ENCODE data around the gene TCFL5.

Gene TCFL5

DNA sequence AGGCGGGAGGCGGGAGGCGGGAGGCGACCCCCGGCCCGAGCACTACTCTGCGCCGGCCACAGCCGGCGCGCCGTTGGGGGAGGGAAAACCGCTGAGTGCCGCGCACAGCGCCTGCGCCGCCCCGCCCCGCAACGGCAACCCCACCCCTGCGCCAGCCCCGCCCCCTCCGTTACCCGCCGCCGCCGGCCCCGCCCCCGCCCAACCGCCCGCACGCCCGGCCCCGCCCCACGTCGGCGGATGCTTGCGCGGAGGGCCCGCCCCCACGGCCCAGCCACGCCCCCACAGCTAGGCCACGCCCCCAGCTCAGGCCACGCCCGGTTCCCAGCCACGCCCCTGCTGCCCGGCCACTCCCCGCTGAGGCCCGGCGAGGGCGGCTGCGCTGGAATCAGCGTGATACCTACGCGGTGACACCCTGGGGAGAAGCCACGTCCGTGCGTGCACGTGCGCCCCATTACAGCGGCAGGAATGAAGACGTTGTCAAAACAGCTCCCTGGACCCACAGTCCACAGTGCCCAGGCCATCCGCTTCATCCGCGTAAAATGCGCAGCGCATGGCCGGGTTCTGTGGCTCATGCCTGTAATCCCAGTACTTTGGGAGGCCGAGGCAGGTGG is at the start of gene TCFL5:
Gene TCFL5 (minus strand): TSS at position 97 of the 611 bp plus-strand sequence. CDS start 152 bp downstream, outside the sequence.
- DNase-seq (ENCODE audit: low read depth in 2 of 2), result peak; percentile 95

DNA sequence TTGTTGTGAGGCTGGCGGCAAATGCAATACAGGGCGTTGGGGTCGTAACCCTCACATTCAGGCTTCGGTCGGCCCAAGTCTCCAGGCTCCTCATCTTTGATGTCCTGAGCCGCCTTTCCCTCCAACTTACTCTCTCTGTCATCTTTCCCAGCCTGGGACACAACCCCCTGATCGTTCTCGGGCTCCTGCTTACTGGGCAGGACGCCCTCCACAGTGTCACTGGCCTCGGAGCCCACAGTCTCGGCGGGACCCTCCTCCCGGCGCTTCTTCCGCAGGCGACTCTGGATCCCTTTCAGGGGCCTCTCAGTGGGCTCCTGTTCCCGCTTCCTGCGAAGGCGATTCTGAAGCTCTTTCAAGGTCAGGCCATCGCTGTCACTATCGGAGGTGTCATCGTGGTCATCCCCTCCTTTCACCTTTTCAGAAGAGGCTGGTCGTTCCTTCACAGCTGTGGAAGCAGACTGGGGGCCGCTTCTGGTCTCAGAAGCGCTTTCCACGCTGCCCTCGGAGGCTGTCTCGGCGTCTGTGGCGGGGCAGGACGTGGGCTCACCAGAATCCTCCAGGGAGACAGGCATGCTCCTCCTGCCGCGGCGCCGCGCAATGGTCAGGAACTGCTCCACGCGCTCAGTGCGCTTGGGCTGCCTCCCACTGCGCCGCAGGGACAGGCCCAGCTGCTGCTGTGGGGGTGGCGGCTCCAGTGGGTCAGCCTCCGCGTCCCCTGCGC is 49.3 kb upstream of the TCFL5 start:
- no peak for DNase-seq (ENCODE audit: low read depth in 2 of 2)

DNA sequence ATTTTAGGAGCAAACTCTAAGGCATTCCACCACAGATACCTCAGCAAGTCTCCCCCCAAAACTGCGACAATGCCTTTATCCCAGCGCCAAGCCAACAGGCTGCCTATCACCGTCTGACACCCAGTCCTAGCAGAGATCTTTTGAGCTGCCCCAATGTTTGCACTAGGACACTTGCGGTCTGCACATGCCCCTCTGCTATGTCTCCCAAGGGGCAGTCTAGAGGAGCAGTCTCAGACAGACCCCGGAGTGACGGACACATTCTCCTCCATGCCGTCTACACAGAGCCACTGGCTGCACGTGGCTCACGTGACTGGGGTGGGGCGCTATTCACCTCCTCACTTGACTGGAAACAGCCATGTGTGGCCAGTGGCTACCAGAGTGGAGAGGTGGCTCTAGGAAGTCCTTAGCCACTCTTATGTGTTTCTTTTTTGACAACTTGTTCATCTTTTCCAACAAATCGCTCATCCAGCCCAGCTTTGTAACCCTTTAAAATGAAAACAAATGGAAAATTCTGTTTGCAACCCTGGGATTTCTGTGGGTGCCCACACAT is 48.7 kb upstream of the TCFL5 start:
- no peak for DNase-seq (ENCODE audit: low read depth in 2 of 2)

DNA sequence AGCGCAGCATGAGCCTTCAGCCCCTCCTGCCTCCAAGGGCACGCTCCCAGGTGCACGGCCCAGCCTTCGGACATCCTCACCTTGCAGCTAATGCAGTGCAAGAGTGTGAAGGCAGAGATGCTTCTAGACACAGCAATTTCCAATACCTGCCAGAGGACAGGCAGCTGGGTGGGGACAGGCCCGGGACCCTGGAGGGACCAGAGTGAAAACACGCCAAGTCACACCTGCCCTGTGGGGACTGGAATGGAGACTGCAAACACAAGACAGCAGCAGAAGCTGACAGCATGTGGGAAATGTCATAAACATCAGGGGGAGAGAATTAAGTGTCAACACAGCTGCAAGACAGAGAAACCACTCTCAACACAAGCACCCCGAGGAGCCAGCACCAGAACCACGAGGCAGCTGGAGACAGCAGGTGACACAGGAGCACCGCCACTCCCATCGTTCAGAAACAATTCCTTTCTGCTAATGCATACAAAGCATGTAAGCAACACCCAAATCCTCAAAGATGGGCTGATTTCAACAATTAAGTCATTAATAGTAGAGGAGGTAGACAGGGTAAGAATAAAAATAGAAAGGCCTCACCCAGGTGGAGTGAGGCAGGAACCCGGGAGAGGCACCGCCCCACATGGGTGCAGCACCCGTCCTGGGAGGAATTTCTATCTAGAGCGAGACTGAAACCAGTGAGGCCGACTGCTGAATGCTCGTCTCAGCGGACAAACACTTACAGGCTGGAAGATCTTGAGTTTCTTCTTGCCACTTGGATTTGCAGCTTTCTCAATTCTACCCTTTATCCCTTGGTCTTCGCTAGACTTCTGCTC is 47.6 kb upstream of the TCFL5 start:
- DNase-seq (ENCODE audit: low read depth in 2 of 2), result no peak

DNA sequence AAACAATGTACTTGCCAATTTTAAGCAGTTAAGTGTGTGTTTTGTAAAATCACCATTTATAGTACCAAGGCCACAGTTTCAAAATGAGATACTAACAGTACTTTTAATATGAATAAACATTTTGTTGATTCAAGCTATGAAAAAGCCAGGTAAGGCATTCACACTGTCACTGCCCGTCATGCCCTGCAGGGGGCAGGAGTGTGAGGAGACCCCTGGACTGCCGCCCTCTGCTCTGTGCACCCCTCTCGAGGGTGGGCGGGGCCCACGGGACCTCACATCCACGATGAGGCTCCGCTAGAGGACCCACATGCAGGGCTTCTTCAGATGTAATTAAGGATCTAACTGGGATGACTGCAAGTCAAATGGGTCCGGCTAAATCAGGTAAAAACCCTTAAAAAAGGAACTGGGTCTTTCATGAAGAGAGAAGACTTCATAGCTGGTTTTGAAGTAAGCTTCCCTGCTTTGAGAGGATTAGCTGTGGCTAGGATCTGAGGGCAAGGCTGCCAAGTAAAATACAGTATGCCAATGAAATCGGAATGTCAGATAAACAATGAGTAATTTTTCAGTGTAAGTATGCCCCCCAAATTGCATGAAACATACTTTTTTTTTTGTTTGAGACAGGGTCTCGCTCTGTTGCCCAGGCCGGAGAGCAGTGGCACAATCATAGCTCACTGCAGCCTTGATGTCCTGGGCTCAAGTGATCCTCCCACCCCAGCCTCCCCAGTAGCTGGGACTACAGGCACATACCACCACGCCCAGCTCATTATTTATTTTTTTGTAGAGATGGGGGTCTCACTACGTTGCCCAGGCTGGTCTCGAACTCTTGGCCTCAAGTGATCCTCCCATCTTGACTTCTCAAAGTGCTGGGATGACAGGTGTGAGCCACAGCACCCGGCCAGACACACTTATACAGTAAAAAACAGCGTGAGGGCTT is 46.0 kb upstream of the TCFL5 start:
- DNase-seq (ENCODE audit: low read depth in 2 of 2), result no peak

DNA sequence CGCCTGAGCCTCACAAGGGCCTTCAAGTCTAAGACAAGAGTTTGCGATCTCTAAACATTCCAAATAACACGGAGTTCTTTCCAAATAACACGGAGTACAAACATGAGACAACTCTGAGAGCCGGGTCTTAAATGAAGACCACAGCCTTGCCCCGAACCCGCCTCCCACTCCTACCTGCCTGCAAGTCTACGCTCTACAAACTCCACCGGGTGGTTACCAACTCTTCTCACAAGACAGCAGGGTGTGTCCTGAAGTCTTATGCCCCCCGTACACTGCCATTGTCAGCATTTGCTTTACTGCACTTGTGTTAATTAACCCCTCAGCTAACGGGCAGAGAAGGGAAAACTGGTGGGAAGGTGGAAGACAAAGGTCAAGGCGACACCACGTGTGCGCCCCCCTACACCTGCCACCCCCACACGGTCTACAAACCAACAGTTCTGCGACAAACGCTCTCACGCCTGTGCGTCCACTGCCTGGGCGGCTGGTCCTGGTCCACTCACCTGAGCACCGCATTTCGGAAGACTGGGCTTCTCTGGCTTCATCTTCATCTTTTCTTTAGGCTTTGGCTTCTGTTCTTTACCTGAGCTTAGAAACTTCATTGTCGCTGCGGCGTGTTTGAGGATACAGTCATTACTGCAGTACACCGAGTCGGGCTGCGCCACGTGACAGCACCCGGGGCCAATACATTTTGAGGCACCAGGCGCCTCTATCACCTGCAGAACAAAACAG is 45.2 kb upstream of the TCFL5 start:
- DNase-seq (ENCODE audit: low read depth in 2 of 2), result no peak

DNA sequence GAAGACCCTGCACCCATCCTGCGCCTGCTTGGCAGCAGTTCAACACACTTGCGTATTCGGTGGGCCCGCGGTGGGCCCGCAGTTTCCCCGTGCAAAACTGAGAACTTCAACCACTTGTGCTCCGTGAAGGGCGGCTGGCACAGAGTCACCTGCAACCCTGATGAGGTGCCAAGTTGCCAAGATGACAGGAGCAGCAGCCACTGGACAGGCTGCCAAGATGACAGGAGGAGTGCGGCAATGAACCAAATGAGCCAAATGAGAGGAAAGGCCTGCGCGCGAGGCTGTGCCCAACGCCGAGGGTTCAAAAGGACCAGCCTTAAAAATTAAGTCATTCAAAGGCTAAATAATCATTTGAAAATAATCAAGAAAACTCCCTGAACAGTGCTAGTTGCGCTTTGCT is 44.6 kb upstream of the TCFL5 start:
- DNase-seq (ENCODE audit: low read depth in 2 of 2), result no peak

DNA sequence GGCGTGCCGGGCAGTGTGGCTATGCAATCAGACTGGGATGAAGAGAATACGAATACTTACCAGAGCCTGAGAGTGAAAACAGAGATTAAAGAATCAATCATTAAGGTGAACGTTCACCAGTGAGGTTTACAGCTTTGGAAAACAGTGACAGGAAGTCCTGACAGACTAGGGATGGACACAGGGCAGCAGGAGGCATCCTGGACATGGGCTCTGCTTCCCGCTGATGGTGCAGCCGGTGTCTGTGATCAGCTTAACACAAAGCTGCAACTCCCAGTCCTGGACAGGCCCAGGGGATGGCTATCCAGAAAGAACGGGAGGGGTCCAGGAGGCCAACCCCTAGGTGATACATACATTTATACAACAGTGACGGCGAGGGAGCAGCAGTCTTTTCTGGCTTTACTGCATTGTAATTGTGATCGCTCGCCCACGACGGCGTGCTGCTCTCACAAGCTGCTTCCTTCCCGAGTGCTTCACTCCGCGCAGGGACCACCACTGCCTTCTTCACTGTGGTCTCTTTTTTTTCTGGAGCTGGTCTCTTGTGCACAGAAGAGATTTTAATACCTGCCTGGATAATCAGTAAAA is 44.0 kb upstream of the TCFL5 start:
- DNase-seq (ENCODE audit: low read depth in 2 of 2), result no peak

DNA sequence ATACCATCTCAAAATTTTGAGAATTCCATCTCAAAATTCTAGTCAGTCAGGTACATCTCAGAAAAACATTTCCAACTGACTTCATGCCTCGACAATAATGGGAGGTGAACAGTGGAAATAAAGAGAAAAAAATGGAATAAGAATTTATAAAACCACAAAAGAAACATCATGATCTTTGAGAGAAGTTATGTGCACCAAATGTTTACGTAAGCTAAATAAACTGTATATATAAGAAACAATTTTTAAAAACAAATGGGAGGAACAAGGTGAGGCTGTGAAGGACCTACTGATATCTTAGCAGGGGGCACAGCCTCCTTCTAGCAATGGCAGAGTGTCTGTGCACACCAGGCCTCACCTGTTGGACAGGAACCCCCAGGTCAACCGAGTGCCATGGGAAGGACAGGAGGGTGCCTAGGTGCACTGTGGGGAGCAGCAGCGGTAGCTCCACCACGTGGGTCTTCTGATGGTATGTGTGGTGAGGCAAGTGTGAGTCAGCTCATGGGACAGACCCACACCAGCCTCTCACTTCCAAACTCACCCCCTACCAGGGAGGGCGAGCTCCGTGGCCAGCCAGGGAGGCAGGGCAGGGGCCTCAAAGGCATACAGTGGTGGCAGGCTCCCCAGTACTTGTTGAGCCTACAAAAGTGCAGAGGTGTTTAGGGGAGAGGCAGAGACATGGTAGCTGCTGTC is 41.4 kb upstream of the TCFL5 start:
- DNase-seq (ENCODE audit: low read depth in 2 of 2), result no peak

DNA sequence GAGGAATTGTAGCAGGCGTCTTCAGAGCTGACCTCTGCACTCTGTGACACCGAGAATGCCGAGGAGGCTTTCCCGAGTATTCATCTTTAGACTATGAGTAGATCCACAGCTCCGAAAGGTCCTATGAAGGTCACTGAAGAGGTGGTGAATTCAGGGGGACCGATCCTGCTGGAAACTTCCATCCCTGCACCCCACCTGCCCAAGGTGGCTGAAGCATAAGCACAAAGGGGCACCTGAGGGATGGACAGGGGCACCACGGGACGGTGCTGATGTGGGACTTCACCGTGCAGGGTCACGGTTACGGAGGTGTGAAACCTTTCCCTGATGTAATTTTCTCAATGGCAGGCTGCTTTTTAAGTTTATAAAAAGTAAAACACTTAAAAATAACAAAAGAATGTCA is 40.3 kb upstream of the TCFL5 start:
- DNase-seq (ENCODE audit: low read depth in 2 of 2), result no peak

DNA sequence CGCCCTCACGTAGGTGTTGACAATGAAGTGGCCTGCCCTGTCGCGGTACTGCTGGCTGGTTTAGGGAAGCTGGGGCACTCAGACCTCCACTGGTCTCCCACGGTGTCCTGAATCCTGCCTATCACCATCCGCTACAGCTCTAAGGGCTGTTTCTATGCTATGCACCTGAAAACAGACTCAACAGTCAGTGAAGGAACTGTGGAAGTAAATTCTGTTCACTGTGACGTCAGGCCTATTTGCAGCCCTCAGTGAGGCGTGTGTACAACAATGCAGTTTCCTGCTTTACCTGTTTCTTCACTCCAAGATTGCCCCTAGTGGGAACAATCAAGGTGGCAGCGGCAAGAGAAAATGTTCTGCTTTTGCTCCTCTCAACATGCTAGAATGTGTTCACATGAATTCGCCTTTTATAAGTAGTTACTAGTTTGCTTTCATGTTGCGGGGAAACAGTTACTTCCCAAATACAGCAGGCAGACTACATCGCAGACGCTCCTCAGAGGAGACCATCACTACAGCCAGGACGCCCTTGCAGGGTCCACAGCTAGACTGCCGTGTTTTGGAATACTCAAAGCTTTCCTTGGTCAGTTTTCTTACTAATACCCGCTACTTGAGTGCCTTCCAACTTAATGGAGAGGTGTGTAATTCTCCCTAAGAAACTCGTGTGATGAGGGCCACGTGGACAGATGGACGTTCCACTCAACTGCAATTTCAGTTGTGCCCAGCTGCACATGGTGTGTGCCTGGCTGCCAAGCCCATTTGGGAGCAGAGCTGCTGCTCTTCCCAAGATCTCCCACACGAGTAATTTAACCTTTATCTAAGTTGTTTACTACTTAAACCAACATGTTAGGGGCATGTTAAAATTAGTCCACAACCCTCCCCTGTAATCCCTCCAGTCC is 39.3 kb upstream of the TCFL5 start:
- no peak for DNase-seq (ENCODE audit: low read depth in 2 of 2)

DNA sequence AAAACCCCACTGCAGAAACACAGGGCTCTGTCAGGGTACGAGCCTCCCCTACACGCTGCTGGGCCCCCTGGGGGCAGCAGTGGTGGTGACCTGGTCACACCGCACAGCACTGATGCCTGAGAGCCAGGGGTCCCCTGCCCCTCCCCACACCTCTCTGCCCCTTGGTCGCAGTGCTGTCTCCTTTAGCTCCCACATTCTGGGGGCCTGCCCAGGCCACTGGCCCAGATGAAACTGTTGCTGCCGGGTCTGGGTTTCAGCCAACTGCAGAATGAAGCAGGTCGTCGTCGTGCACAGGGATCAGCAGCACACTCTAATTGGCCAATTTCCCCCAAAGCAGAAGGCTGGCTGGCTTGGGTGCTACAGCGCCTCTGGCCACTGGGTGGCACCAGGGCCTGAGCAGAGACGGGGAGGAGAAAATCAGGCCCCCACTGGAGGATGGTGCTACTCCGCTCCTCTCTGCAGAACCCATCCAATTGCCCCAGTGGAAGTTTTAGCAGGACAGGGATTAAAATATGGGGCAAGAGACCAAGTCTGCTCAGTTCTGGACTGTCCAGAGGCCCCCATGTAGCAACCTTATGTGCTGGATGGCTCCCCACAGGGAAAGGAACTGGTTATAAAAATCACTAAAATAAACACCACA is 38.5 kb upstream of the TCFL5 start:
- peak; percentile 61 to 64 for DNase-seq (ENCODE audit: low read depth in 2 of 2)

DNA sequence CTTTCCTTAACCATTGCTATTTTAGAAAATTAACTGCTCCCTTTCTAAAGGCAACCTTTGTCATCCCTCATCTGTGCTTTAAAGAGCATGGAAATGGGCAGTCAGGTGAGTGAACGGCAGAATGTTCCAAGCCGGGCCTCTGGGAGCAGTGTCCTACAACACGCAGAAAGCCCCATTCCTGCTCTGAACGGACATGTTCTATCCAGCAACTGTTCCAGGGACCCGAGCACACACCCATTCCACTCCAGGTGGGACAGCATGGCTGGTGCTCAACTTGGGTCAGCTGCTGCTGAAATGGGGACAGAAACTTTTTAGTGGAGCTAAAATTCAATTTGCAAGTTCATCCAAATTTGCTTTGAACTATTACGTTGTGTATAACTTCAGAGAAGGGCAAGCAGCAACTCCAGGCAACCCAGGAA is 38.0 kb upstream of the TCFL5 start:
- no peak for DNase-seq (ENCODE audit: low read depth in 2 of 2)

DNA sequence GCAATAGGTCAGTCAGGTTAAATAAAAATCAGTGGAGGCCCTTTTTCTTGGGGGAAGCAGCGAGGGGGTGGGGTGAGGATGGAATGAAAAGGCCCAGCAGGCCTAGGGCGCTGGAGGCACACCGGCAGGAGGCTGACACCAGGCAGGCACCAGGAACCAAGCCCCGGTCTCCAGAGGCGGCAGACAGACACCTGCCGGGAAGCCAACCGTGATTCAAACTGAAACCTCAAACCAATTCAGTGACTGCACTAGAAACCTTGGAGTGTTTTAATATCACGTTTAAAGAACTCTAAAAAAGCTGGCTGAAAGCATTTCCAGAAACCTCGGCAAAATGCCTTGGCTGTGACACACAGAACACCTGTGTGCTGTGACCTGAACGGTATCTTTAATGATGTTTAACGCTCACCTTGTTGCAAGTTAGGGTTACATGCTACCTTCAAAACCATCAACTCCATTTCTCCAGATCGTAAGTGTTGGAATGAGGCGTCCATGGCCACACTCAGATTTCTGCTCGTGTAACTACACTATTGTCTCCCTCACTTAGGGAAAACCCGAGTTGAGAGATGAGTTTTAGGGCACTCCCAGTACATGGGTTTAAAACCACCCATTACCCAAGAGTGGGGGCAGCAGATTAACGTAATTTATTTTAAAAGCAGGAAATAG is 37.5 kb upstream of the TCFL5 start:
- DNase-seq (ENCODE audit: low read depth in 2 of 2), result no peak

DNA sequence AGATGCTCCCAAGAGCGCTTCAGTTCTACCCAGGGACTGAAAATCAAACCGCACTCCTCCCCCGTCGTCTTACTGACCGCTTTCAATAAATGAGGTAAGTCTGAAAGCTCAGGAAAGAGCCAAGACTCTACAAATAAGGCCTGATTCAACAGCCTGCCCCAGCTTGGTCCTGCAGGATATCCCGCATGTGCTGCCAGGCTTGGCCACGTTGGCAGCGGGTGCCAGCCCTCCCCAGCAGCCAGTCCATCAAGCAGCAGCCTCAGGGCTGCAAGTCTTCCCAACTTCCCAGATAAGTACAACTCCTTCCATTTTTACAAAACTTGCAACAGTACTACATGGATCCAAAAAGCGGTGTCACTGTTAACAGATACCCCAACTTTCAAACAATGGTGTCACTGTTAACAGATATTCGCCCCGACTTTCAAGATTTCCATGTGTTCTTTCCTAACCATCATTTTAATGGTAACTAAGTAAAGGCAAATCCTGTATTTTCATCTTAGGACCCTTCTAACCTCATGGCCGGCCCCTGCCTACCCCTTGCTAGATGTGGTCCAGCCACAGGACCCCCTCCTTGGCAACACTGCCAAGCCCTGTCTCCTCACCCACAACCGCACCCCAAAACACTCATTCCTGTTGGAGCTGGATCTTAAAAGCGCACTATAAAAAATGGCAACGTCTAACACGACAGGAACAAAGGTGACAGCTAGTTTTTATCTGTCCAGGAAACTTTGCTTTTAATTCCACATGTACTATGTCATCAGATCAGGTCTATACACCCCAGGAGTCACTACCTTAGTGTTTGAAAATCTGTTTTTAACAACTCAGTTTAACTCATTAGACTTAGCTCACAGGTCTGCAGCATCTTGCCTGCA is 36.7 kb upstream of the TCFL5 start:
- no peak for DNase-seq (ENCODE audit: low read depth in 2 of 2)

DNA sequence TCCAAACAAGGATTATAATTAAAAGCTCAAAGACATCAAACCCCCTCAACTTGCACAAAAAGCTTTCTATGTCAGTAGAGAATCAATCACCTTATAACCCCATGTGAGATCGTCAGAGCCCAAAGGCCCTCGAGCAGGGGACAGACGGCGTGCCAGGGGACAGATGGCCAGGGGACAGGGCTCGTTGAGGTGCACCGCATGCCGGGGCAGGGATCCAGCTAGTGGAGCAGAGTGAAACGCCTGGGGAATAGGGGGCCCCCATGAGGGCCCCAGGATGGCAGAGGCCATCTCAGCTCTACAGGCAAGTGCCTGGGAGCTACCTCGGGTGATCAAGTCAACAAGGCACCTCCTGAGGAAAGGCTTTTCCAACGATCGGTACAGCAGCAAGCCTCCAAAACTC is 36.0 kb upstream of the TCFL5 start:
- no peak for DNase-seq (ENCODE audit: low read depth in 2 of 2)

DNA sequence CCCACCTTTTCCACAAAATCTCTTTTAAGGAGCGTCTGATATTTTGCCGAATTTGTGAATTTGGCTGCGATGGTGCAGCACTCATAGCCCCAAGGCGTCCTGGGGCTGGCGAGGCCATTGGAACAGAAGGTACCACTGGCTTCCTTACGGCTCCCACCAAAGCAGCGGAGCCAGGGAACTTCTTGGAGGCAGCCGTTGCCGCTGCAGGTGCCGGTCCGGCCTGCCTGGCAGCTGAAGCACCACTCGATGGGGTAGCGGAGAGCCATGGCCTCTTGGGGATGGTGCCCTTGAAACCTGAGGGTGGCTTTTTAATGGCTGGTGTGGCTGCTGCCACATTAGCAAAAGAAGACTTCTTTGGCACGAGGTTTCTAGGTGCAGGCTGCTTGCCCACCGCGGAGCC is 34.9 kb upstream of the TCFL5 start:
- no peak for DNase-seq (ENCODE audit: low read depth in 2 of 2)
